A549 (cell line): ENCODE results near the gene INO80C. TPM values are rescaled to one million over a fixed set of nuclear protein-coding genes. Genes with fewer than 3 reads are reported as not detected.
"Not testable (repeated sequence)": the region's sequence is repeated elsewhere in the genome, so short reads cannot be mapped to it uniquely, and the experiment has no call there.

Source experiments
- ATAC-seq, 2 experiments: fragments of 200-7000 bp in 1 of 2; fragments of >200 bp in 1 of 2; cut with Nextera tagmentation in 1 of 2; cut with Tn5 transposase in 1 of 2; 3 replicates each; pipeline versions ENCODE4 v1.8.0 to v1.9.1; 2018 to 2020; ENCODE audit warnings: mild to moderate bottlenecking in 1 of 2, moderate library complexity in 1 of 2
- CTCF ChIA-PET: fragments of 300-600 bp; sonication (Branson Sonifier 250); formaldehyde crosslinking; extraction: SDS; loops from one replicate; lab custom pipeline; 2021; ENCODE audit warnings: antibody characterized with exemption, inconsistent platforms; lab: Yijun Ruan, JAX
- POLR2A ChIA-PET: fragments of 350-600 bp; formaldehyde crosslinking; extraction: SDS; loops from one replicate; lab custom pipeline; 2021; ENCODE audit warnings: antibody characterized with exemption, inconsistent platforms; lab: Yijun Ruan, JAX
- DNase-seq, 2 experiments: peaks; one replicate each; pipeline versions ENCODE4 v3.0.0 to v3.0.0-alpha.2; 2011 to 2016; ENCODE audit warnings: low read depth in 1 of 2, low spot score in 1 of 2
- FAIRE-seq: peaks from 2 replicates; lab custom pipeline; 2011; peaks lifted over from hg19 to GRCh38; lab: Jason Lieb, UNC
- H3K27ac ChIP-seq, 2 experiments: fragments of >200 bp; sonication (Bioruptor Twin); formaldehyde crosslinking; 3 replicates each; pipeline ENCODE4 v1.5.1; 2016 to 2017
- H3K4me1 ChIP-seq: fragments of >200 bp; sonication (Bioruptor Twin); formaldehyde crosslinking; 3 replicates; pipeline ENCODE4 v1.6.1; 2016
- H3K4me2 ChIP-seq: fragments of >200 bp; sonication (Bioruptor Twin); formaldehyde crosslinking; 3 replicates; pipeline ENCODE4 v1.6.1; 2016
- H3K4me3 ChIP-seq: fragments of >200 bp; sonication (Bioruptor Twin); formaldehyde crosslinking; 3 replicates; pipeline ENCODE4 v1.5.1; 2016
- H3K9me3 ChIP-seq: fragments of >200 bp; sonication (Bioruptor Twin); formaldehyde crosslinking; 3 replicates; pipeline ENCODE4 v1.6.1; 2016
- CHD2 ChIP-seq: fragments of 150-350 bp; IDR thresholded peaks from 2 replicates; pipeline ENCODE4 v1.6.1; 2014; ENCODE audit warnings: low read length; ENCODE audit not compliant: partially characterized antibody
- CHD4 ChIP-seq: fragments of 200-600 bp; sonication (generic); IDR thresholded peaks from 2 replicates; pipeline ENCODE4 v1.6.1; 2016; ENCODE audit warnings: antibody characterized with exemption, mild to moderate bottlenecking, borderline replicate concordance
- E2F6 ChIP-seq: IDR thresholded peaks from 2 replicates; pipeline ENCODE4 v1.6.1; 2012; ENCODE audit warnings: low read depth, borderline replicate concordance
- EHMT2 ChIP-seq: fragments of 200-600 bp; sonication (generic); IDR thresholded peaks from 2 replicates; pipeline ENCODE4 v1.6.1; 2016; ENCODE audit warnings: antibody characterized with exemption, low read depth, mild to moderate bottlenecking, moderate library complexity
- ELK1 ChIP-seq: fragments of 150-350 bp; IDR thresholded peaks from 2 replicates; pipeline ENCODE4 v1.6.1; 2014; ENCODE audit warnings: low read depth, mild to moderate bottlenecking, low read length
- EP300 ChIP-seq, 2 experiments: fragments of >200 bp; sonication (Bioruptor Twin); formaldehyde crosslinking; IDR thresholded peaks; 2 replicates in 1 of 2; 3 replicates in 1 of 2; pipeline ENCODE4 v1.6.1; 2016 to 2017
- ESRRA ChIP-seq: fragments of 150-350 bp; IDR thresholded peaks from 2 replicates; pipeline ENCODE4 v1.6.1; 2014; ENCODE audit warnings: mild to moderate bottlenecking, low read length, borderline replicate concordance
- FOXS1 ChIP-seq: fragments of 250-450 bp; sonication (Bioruptor Pico); IDR thresholded peaks from 2 replicates; pipeline ENCODE4 v1.5.0; 2020; ENCODE audit warnings: mild to moderate bottlenecking, moderate library complexity
- HDAC2 ChIP-seq: fragments of 200-600 bp; sonication (generic); IDR thresholded peaks from 2 replicates; pipeline ENCODE4 v1.6.1; 2016
- HOXB5 ChIP-seq: fragments of 250-450 bp; sonication (Bioruptor Pico); IDR thresholded peaks from 2 replicates; pipeline ENCODE4 v1.5.0; 2020; ENCODE audit warnings: mild to moderate bottlenecking, moderate library complexity
- JUNB ChIP-seq: fragments of >200 bp; sonication (Bioruptor Twin); formaldehyde crosslinking; IDR thresholded peaks from 2 replicates; pipeline ENCODE4 v1.6.1; 2016
- MAX ChIP-seq: IDR thresholded peaks from 2 replicates; pipeline ENCODE4 v1.6.1; 2012
- NPAS2 ChIP-seq: fragments of 250-450 bp; sonication (Bioruptor Pico); IDR thresholded peaks from 2 replicates; pipeline ENCODE4 v1.8.0; 2022; ENCODE audit warnings: mild to moderate bottlenecking, moderate library complexity, borderline replicate concordance
- NR3C1 ChIP-seq: fragments of >200 bp; sonication (Bioruptor Twin); formaldehyde crosslinking; IDR thresholded peaks from 3 replicates; pipeline ENCODE4 v1.6.1; 2017
- POLR2A ChIP-seq: IDR thresholded peaks from 2 replicates; pipeline ENCODE4 v1.6.1; 2012; ENCODE audit warnings: mild to moderate bottlenecking, low read length
- RARB ChIP-seq: fragments of 250-450 bp; sonication (Bioruptor Pico); IDR thresholded peaks from 2 replicates; pipeline ENCODE4 v1.8.0; 2021; ENCODE audit warnings: mild to moderate bottlenecking, moderate library complexity
- RNF2 ChIP-seq: fragments of 200-600 bp; sonication (generic); IDR thresholded peaks from 2 replicates; pipeline ENCODE4 v1.6.1; 2016; ENCODE audit warnings: low read depth, mild to moderate bottlenecking, antibody characterized with exemption, moderate library complexity, borderline replicate concordance
- SMC3 ChIP-seq: fragments of >200 bp; sonication (Bioruptor Twin); formaldehyde crosslinking; IDR thresholded peaks from 3 replicates; pipeline ENCODE4 v1.6.1; 2018; ENCODE audit warnings: inconsistent platforms
- TFCP2L1 ChIP-seq: fragments of 250-450 bp; sonication (Bioruptor Pico); IDR thresholded peaks from 2 replicates; pipeline ENCODE4 v1.5.0; 2021; ENCODE audit warnings: mild to moderate bottlenecking
- USF2 ChIP-seq: fragments of 450-650 bp; IDR thresholded peaks from 2 replicates; pipeline ENCODE4 v1.6.1; 2014; ENCODE audit warnings: antibody characterized with exemption
- ZC3H11A ChIP-seq: fragments of 450-650 bp; IDR thresholded peaks from 2 replicates; pipeline ENCODE4 v1.6.1; 2014; ENCODE audit warnings: antibody characterized with exemption, mild to moderate bottlenecking
- ZNF302 ChIP-seq: fragments of 250-450 bp; sonication (Bioruptor Pico); IDR thresholded peaks from 2 replicates; pipeline ENCODE4 v1.9.0; 2021; ENCODE audit warnings: inconsistent platforms, mild to moderate bottlenecking, moderate library complexity
- ZSCAN20 ChIP-seq: fragments of 250-450 bp; sonication (Bioruptor Pico); IDR thresholded peaks from 2 replicates; pipeline ENCODE4 v1.8.0; 2022; ENCODE audit warnings: mild to moderate bottlenecking, moderate library complexity
- WGBS: methylation state at CpG from one replicate; pipeline ENCODE4 v1.1.6; 2017; ENCODE audit errors: missing lambda C conversion rate; 5-methylcytosine and 5-hydroxymethylcytosine counted together
- polyA plus RNA-seq, 4 experiments: library from polyadenylated mRNA; depleted of rRNA in 3 of 4; stranded (reverse); fragments of >200 nt; fragmentation: RNase III in 1 of 4; extraction: RNeasy Plus Mini Kit Qiagen cat#74134 plus additional on column Dnase treatment in 1 of 4; gene quantifications; 2 replicates in 3 of 4; 3 replicates in 1 of 4; pipeline ENCODE4 v1.2.3, GENCODE V29; 2011 to 2017
- TF ChIP-seq, protein P1 (sequence below): fragments of 200-600 bp; sonication (generic); IDR thresholded peaks from 2 replicates; pipeline ENCODE4 v1.6.1; 2016; ENCODE audit warnings: antibody characterized with exemption, mild to moderate bottlenecking, moderate library complexity
- TF ChIP-seq, protein P2 (sequence below): IDR thresholded peaks from 2 replicates; pipeline ENCODE4 v1.6.1; 2012

Gene INO80C
- polyA plus RNA-seq, 2 of the 4 experiments (the other 2 are of a cell fraction): 22.1 to 33.3 TPM

DNA sequence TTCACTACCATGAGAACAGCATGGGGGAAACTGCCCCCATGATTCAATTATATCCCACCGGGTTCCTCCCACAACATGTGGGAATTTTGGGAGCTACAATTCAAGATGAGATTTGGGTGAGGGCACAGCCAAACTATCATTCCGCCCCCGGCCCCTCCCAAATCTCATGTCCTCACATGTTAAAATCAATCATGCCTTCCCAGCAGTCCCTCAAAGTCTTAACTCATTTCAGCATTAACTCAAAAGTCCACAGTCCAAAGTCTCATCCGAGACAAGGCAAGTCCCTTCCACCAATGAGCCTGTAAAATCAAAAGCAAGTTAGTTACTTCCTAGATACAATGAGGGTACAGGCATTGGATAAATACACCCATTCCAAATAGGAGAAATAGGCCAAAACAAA lies 10.2 kb downstream of the INO80C start:
- H3K9me3 ChIP-seq, FAIRE-seq, ATAC-seq, DNase-seq, H3K4me2 ChIP-seq, CTCF ChIA-PET, H3K4me3 ChIP-seq: not testable (repeated sequence)
- Histone ChIP-seq H3K4me1 (peaks cover 53% of the 10 kb centered on the region), H3K27ac (0 out of 6 replicates have a peak overlapping the region, but pooled peaks of 1 of the 2 experiments have one; percentile 10)
- 95% methylated on average over 4 of the region's 4 CpGs for WGBS
- POLR2A ChIA-PET: interaction anchor here (1.4 kb wide), 1 partner anchor 10 kb away, joined by 4 read pairs; the partner anchor contains the start of gene INO80C

GRCh38 chr18:35485852-35486251 lies 11.9 kb downstream of the INO80C start:
- no peak overlapping the region for H3K4me2 ChIP-seq
- no peak for DNase-seq
- no peak for FAIRE-seq
- peaks cover 53% of the 10 kb centered on the region for H3K4me1 ChIP-seq
- TF ChIP-seq RARB (CRISPR knock-in tag): no peak
- TF ChIP-seq ZC3H11A: no peak
- TF ChIP-seq TFCP2L1 (CRISPR knock-in tag): no peak
- TF ChIP-seq FOXS1 (CRISPR knock-in tag): no peak
- no peak for TF ChIP-seq CHD2
- no peak overlapping the region for H3K4me3 ChIP-seq
- ChIA-PET POLR2A (no interaction called here), CTCF (no interaction called here)
- no peaks in the 10 kb centered on the region for H3K9me3 ChIP-seq
- 100% methylated on average over 1 of the region's 1 CpG for WGBS
- no peak for ATAC-seq
- peak overlapping the region in 1 of 2 experiments; percentile 55; a peak in 1 of 6 replicates for H3K27ac ChIP-seq

DNA sequence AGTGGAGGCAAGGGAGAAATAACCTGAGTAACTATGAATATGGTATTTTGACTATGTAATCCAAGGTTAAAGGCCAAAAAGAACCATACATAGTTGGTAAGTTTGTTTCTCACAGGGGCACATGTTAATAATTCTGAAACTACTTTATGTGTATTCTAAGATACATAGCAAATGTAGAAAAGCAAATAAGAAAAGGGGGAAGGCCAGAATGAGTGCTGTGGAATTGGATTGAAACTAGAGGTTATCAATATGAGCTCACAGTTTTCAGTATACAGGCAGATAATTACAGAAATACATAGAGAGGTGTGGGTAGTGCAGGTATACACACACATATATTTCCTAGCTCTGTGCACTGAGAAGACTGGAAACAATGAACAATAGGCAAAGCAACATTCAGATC lies 13.7 kb downstream of the INO80C start:
- TF ChIP-seq ZNF302 (CRISPR knock-in tag) (no peak), CHD4 (no peak), HOXB5 (no peak), SMC3 (no peak), MAX (no peak), FOXS1 (CRISPR knock-in tag) (no peak), ESRRA (no peak), JUNB (no peak), ZSCAN20 (no peak), EP300 (IDR thresholded peaks at IDR 0.05) (no peak), RNF2 (no peak), POLR2A (no peak), E2F6 (no peak)
- H3K27ac ChIP-seq: peak overlapping the region in 1 of 2 experiments; percentile 52; a peak in 2 of 6 replicates
- H3K9me3 ChIP-seq: no peaks in the 10 kb centered on the region
- POLR2A ChIA-PET: no interaction called here
- ATAC-seq (no peak), DNase-seq (no peak), FAIRE-seq (no peak)
- no peak overlapping the region for H3K4me3 ChIP-seq
- CTCF ChIA-PET: no interaction called here
- H3K4me1 ChIP-seq: peaks cover 56% of the 10 kb centered on the region
- no peak overlapping the region; the same call in 2 of the 3 replicates for H3K4me2 ChIP-seq

DNA sequence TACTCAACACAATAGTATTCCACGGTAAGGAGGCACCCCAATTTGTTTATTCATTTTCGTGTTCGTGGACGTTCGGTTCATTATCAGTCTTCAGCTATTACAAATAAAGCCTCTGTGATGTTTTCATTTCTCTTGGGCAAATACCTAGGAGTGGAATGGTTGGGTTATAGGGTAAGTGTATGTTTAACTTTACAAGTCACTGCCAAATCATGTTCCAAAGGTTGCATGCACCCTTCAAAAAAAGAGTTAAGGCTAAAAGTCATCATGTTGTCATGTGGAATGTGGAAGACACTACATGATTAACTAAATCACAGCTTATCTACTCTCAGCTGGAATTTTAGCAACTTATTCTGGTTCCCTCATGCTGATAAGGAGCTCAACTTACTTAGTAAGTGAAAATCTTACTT lies 15.8 kb downstream of the INO80C start:
- WGBS: 6% methylated on average over 5 of the region's 5 CpGs
- ChIA-PET CTCF (interaction anchor here (0.9 to 2.1 kb wide), 2 partner anchors 12 to 96 kb away, joined by 3 to 6 read pairs; no protein-coding TSS in a partner anchor), POLR2A (interaction anchor here (5.6 kb wide), 1 partner anchor 16 kb away, joined by 41 read pairs; the partner anchor contains the start of gene INO80C)
- peak overlapping the region; percentile 90 to 91 for H3K27ac ChIP-seq
- peak in 1 of 2 experiments; percentile 49; a peak in 3 of 6 replicates for ATAC-seq
- peak overlapping the region; percentile 71 for H3K4me2 ChIP-seq
- DNase-seq: peak in 1 of 2 experiments; percentile 65
- H3K4me3 ChIP-seq: no peak overlapping the region
- no peak for FAIRE-seq
- H3K9me3 ChIP-seq: no peaks in the 10 kb centered on the region
- peaks cover 74% of the 10 kb centered on the region for H3K4me1 ChIP-seq
- TF ChIP-seq RNF2: no peak
- no peak for TF ChIP-seq ELK1
- TF ChIP-seq USF2: no peak
- peak; percentile 58 for TF ChIP-seq JUNB
- no peak for TF ChIP-seq EHMT2
- TF ChIP-seq, protein P1, sequence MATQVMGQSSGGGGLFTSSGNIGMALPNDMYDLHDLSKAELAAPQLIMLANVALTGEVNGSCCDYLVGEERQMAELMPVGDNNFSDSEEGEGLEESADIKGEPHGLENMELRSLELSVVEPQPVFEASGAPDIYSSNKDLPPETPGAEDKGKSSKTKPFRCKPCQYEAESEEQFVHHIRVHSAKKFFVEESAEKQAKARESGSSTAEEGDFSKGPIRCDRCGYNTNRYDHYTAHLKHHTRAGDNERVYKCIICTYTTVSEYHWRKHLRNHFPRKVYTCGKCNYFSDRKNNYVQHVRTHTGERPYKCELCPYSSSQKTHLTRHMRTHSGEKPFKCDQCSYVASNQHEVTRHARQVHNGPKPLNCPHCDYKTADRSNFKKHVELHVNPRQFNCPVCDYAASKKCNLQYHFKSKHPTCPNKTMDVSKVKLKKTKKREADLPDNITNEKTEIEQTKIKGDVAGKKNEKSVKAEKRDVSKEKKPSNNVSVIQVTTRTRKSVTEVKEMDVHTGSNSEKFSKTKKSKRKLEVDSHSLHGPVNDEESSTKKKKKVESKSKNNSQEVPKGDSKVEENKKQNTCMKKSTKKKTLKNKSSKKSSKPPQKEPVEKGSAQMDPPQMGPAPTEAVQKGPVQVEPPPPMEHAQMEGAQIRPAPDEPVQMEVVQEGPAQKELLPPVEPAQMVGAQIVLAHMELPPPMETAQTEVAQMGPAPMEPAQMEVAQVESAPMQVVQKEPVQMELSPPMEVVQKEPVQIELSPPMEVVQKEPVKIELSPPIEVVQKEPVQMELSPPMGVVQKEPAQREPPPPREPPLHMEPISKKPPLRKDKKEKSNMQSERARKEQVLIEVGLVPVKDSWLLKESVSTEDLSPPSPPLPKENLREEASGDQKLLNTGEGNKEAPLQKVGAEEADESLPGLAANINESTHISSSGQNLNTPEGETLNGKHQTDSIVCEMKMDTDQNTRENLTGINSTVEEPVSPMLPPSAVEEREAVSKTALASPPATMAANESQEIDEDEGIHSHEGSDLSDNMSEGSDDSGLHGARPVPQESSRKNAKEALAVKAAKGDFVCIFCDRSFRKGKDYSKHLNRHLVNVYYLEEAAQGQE: no peak
- TF ChIP-seq NPAS2 (CRISPR knock-in tag): no peak
- TF ChIP-seq SMC3: no peak
- TF ChIP-seq NR3C1: no peak
- TF ChIP-seq HDAC2: no peak
- no peak for TF ChIP-seq FOXS1 (CRISPR knock-in tag)
- TF ChIP-seq, protein P2, sequence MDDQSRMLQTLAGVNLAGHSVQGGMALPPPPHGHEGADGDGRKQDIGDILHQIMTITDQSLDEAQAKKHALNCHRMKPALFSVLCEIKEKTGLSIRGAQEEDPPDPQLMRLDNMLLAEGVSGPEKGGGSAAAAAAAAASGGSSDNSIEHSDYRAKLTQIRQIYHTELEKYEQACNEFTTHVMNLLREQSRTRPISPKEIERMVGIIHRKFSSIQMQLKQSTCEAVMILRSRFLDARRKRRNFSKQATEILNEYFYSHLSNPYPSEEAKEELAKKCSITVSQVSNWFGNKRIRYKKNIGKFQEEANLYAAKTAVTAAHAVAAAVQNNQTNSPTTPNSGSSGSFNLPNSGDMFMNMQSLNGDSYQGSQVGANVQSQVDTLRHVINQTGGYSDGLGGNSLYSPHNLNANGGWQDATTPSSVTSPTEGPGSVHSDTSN: no peak
